Endothelial cell of umbilical vein (primary cell): ENCODE data around the gene C2orf76.

Experiments used
- POLR2A ChIP-seq: IDR thresholded peaks from 2 replicates; pipeline ENCODE4 v1.6.1; 2012; ENCODE audit warnings: low read depth, mild to moderate bottlenecking, control low read depth, low read length
- POLR2AphosphoS5 ChIP-seq: IDR thresholded peaks from 2 replicates; pipeline ENCODE4 v1.6.1; 2012; ENCODE audit warnings: low read depth, mild to moderate bottlenecking, control low read depth, low read length, moderate library complexity; ENCODE audit not compliant: insufficient read depth
- TF ChIP-seq, protein P1 (sequence below), 2 donors: IDR thresholded peaks; 1 replicate in 1 of 2; 2 replicates in 1 of 2; pipeline ENCODE4 v1.5.1; 2011; ENCODE audit warnings: low read length in 2 of 2, mild to moderate bottlenecking in 2 of 2, moderate library complexity in 2 of 2, control low read depth in 1 of 2, inconsistent platforms in 1 of 2, low read depth in 1 of 2; ENCODE audit not compliant: insufficient read depth in 1 of 2; ENCODE audit errors: extremely low read depth in 1 of 2

DNA sequence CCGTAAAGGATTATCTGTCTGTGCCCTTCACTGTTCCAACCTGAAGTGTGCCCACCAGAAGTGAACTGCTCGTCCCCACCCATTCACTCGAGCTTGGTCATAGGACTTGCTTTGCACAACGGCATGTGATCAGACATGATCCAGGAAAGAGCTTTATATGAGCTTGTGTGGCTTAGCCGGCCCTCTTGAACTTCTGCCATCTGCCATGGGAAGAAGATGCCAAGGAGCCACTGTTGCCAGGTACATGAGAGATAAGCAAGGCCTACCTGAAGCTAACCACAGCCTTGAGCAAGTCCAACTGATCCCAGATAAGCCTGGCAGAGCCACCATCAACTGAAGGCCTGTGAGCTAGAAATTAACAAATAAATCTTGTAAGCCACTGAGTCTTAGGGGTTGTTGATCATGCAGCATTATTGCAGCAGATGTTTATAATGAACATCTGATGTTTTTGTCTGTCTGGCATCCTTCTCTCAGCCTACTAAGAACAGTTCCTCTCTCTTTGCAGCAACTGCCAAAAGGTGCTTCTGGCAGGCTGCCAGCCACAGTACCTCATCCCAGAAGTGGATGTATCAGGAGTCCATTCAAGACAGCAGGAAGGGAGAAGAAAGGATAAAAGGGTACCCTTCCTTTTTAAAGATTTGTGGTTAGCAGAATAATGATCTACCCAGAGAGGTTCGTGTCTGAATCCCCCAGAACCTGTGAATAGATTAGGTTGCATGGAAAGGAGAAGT lies 16.9 kb upstream of the C2orf76 start:
- TF ChIP-seq, protein P1, sequence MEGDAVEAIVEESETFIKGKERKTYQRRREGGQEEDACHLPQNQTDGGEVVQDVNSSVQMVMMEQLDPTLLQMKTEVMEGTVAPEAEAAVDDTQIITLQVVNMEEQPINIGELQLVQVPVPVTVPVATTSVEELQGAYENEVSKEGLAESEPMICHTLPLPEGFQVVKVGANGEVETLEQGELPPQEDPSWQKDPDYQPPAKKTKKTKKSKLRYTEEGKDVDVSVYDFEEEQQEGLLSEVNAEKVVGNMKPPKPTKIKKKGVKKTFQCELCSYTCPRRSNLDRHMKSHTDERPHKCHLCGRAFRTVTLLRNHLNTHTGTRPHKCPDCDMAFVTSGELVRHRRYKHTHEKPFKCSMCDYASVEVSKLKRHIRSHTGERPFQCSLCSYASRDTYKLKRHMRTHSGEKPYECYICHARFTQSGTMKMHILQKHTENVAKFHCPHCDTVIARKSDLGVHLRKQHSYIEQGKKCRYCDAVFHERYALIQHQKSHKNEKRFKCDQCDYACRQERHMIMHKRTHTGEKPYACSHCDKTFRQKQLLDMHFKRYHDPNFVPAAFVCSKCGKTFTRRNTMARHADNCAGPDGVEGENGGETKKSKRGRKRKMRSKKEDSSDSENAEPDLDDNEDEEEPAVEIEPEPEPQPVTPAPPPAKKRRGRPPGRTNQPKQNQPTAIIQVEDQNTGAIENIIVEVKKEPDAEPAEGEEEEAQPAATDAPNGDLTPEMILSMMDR (IDR thresholded peaks at IDR 0.05; ENCODE audit: extremely low read depth in 1 of 2, insufficient read depth in 1 of 2, low read depth in 1 of 2, low read length in 2 of 2): no peak
- TF ChIP-seq POLR2A (no peak), POLR2AphosphoS5 (no peak)
